HG03159 (cell line): ENCODE measurements around the gene RABGAP1L.
"Not testable (repeated sequence)": the region's sequence is repeated elsewhere in the genome, so short reads cannot be mapped to it uniquely, and the experiment has no call there.

Experiments
- ATAC-seq: cut with Tn5 transposase; IDR thresholded peaks from one replicate; pipeline ENCODE4 v1.9.1; 2021; ENCODE audit warnings: mild to moderate bottlenecking, moderate library complexity; ENCODE audit not compliant: unreplicated experiment

Gene RABGAP1L

GRCh38 chr1:174848593-174849560 is 689.6 kb downstream of the RABGAP1L start:
- ATAC-seq, result not testable (repeated sequence)

DNA sequence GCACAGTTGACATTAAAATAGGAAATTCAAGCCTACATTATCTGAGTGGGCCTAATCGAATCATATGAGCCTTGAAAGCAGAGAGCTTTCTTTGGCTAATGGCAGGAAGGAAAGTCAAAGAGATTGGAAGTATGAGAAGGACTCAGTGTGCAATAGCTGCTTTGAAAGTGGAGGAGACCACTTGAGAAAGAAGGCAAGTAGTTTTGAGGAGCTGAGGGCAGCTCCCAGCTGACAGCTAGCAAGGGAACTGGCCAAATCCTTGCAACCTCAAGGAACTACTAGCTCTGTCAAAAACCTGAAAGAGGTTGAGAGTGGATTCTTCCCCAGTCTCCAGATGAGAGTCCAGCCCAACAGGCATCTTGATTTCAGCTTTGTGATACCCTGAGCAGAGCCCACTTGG is 691.4 kb downstream of the RABGAP1L start:
- no peak for ATAC-seq

- ATAC-seq, result no peak
Measured at GRCh38 chr1:174858301-174858700, 699.0 kb downstream of the RABGAP1L start.

- no peak for ATAC-seq
Measured at GRCh38 chr1:174870319-174870718, 711.0 kb downstream of the RABGAP1L start.

GRCh38 chr1:174871886-174872285 is 712.6 kb downstream of the RABGAP1L start:
- no peak for ATAC-seq

- ATAC-seq, result no peak
Measured at GRCh38 chr1:174872615-174873058, 713.3 kb downstream of the RABGAP1L start.

GRCh38 chr1:174874331-174875053 is 715.2 kb downstream of the RABGAP1L start:
- ATAC-seq, result peak; percentile 70

- ATAC-seq, result no peak
Measured at GRCh38 chr1:174875306-174875705, 716.0 kb downstream of the RABGAP1L start.

DNA sequence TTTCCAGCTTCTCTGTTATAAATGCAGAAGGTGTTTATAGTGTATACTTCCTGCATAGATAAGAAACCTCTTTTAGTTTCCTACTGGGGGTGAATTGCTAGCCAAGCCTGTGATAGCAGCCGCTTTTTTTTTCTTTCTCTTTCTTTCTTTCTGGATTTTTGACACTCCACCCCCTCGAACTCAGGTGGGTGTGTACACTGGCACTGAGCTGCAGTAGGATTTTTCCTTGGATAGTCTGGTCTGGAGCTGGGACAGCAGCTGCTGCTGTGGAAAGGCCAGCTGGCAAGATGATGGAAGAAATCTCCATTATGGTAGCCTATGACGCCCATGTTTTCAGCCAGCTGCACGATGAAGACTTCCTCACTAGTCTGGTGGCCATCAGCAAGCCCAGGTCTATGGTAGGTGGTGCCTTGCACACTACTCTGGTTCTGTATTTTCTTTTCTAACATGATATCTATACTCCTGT is 717.9 kb downstream of the RABGAP1L start:
- no peak for ATAC-seq

GRCh38 chr1:174880171-174880570 is 720.9 kb downstream of the RABGAP1L start:
- no peak for ATAC-seq

GRCh38 chr1:174883409-174883808 is 724.1 kb downstream of the RABGAP1L start:
- ATAC-seq, result no peak

GRCh38 chr1:174884038-174884437 is 724.7 kb downstream of the RABGAP1L start:
- no peak for ATAC-seq

DNA sequence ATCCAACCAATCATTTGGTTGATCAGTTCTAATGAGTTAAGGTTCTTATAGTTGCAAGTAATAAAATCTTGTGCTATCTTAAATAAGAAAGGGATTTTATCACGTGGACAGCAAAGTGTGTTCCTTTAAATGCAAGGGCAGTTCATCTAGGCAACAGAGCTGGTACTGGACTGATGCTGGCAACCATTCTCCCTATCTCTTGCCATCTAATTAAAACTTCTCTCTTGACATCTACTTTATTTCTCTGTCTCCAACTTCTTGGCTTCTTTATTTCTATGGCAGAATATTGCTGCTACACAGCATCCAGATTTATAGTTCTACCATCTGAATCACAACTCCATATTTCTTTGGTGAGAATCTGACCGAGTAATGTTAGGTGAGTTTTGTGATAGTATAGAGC is 725.2 kb downstream of the RABGAP1L start:
- ATAC-seq, result no peak

DNA sequence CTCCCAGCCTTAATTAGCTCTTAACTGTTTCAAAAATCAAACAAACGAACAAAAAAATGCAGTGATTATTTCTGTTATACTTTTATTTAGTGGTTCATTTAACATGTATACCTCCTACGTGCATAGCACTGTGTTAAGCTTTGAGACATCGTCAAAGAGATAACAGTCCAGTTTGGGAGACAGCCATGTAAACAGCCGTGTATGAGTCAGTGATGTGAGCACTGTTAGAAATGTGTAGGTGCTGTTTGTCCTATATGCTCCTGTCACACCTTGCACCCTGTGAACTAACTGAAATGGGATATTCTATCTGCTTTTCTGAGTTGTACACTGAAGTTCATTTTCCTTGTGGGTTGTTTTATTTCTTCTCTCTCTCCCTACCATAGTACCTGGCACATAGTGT is 730.7 kb downstream of the RABGAP1L start:
- no peak for ATAC-seq

- no peak for ATAC-seq
Measured at GRCh38 chr1:174892016-174892415, 732.7 kb downstream of the RABGAP1L start.

DNA sequence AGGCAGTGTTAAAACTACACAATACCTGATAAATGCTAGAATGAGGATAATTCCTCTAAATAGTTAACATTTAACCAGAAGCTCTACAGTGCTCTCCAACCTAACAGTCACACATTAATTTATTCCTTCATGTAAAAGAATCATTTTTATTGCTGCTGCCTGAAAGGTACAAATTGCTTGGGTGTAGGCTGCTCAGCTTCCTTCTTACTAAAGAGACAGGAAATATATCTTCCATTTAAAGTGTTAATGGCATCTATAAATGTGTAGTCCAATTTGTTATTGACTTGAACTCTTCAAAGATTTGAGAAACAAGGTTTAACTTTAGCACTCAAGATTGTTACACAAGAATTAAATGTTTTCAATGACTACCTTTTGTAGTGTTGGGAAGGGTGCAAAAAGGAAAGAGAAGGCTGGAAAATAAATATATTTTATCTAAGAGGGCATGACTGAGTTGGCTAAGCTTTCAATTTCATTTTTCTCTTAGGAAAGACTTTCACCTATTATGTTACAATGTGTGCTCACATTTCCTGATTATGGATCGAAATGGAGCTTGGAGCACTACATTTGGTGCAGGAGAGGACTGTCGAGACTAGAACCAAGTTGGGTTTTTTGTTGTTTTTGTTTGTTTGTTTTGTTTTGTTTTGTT is 734.9 kb downstream of the RABGAP1L start:
- ATAC-seq, result no peak

DNA sequence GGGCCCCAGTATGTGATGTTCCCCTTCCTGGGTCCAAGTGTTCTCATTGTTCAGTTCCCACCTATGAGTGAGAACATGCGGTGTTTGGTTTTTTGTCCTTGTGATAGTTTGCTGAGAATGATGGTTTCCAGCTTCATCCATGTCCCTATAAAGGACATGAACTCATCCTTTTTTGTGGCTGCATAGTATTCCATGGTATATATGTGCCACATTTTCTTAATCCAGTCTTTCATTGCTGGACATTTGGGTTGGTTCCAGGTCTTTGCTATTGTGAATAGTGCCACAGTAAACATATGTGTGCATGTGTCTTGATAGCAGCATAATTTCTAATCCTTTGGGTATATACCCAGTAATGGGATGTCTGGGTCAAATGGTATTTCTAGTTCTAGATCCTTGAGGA is 736.3 kb downstream of the RABGAP1L start:
- ATAC-seq, result not testable (repeated sequence)

GRCh38 chr1:174898102-174898797 is 738.9 kb downstream of the RABGAP1L start:
- no peak for ATAC-seq

- no peak for ATAC-seq
Measured at GRCh38 chr1:174900317-174900716, 741.0 kb downstream of the RABGAP1L start.

GRCh38 chr1:174902531-174903099 is 743.3 kb downstream of the RABGAP1L start:
- no peak for ATAC-seq
